LNCaP clone FGC (cell line): ENCODE measurements around the gene C1orf185.
"Not testable (repeated sequence)": the region's sequence is repeated elsewhere in the genome, so short reads cannot be mapped to it uniquely, and the experiment has no call there.

Source experiments
- DNase-seq: peaks from one replicate; pipeline ENCODE4 v3.0.0-alpha.2; 2011; ENCODE audit warnings: low read depth
- H3K4me3 ChIP-seq: 2 replicates; pipeline ENCODE4 v1.5.1; 2011; ENCODE audit warnings: mild to moderate bottlenecking, low read depth, low read length, control low read depth
- TF ChIP-seq, protein P1 (sequence below): IDR thresholded peaks from 2 replicates; pipeline ENCODE4 v1.5.1; 2012; ENCODE audit warnings: mild to moderate bottlenecking; ENCODE audit not compliant: control insufficient read depth, insufficient read depth; ENCODE audit errors: extremely low read depth

Gene C1orf185

DNA sequence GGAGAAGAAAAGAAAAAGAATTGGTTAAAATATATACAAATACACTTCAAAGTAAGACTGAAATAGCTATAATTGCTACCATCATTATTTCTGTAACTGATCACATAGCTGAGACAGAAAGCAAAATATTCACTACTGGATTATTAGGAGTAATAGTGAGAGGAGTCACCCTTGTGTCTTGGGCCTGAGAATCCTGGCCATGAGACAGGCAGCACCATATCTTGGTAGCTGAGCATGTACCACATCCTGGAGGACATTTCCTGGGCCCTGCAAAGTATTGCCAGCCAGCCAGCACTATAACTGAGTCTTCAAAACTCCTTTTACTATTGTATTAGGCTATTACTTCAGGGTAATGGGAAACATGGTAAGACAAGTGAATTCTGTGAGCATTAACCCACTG, 63.5 kb downstream of the C1orf185 start:
- no peak overlapping the region for H3K4me3 ChIP-seq
- DNase-seq = no peak
- TF ChIP-seq, protein P1, sequence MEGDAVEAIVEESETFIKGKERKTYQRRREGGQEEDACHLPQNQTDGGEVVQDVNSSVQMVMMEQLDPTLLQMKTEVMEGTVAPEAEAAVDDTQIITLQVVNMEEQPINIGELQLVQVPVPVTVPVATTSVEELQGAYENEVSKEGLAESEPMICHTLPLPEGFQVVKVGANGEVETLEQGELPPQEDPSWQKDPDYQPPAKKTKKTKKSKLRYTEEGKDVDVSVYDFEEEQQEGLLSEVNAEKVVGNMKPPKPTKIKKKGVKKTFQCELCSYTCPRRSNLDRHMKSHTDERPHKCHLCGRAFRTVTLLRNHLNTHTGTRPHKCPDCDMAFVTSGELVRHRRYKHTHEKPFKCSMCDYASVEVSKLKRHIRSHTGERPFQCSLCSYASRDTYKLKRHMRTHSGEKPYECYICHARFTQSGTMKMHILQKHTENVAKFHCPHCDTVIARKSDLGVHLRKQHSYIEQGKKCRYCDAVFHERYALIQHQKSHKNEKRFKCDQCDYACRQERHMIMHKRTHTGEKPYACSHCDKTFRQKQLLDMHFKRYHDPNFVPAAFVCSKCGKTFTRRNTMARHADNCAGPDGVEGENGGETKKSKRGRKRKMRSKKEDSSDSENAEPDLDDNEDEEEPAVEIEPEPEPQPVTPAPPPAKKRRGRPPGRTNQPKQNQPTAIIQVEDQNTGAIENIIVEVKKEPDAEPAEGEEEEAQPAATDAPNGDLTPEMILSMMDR = no peak

DNA sequence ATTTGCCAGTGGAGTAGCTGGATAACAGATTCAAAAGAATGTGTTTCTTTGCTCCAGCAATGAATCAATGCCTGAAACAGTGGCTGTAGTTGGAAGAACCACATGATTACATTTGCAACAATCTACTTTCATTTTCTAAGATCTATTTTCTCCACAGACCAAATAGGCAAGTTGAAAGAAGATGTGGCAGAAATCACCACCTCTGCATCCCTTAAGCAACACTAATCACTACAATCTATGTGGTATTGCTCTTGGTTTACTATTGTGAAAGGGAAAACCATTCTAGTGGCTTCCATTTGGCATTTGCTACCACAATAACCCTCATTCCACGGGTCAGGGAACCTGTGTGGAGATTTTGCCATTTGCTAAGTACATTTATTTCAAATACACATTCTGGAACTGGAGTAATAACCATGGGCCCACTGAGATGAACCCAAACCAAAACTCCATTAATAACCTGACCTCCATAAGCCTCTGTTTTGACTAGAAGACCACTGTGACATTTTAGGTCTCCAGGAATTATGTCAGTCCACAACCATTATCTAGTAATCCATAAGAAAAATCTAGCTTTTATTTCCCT, 66.3 kb downstream of the C1orf185 start:
- no peak for DNase-seq
- TF ChIP-seq, protein P1 = no peak
- H3K4me3 ChIP-seq = no peak overlapping the region

DNA sequence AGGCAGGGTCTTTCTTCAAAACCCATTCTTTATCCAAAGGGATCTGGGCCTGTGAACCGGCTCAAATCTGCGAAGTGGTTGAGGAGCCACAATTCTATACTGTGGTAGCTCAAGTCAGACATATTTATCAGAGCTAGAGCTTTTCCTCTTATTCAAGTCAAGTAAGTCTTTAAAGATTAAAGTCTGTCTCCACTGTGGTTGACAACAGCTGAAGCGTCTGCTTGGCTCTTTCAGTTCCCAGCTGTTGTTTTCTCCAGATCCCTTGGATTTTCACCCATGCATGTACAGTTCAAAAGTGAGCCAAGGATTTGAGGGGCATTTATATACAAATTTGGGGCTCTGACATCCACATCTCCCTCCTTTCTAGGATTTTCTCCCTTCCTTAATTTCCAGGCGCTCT, 66.9 kb downstream of the C1orf185 start:
- H3K4me3 ChIP-seq = no peak overlapping the region
- TF ChIP-seq, protein P1 = no peak
- no peak for DNase-seq

DNA sequence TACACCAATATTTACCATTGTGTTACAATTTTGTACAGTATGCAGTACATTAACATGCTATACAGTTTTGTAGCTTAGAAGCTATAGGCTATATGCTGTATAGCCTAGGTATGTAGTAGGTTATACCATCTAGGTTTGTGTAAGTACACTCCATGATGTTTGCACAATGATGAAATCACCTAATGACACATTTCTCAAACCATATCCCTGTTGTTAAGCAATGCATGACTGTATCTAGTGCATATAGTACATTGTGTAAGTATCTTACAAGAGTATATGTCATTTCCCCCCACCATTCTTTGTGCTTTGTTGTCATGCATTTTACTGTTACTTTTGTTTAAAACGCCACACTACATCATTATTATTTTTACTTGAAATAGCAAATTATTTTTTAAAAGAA, 68.3 kb downstream of the C1orf185 start:
- TF ChIP-seq, protein P1 = no peak
- peak; percentile 10 for DNase-seq
- H3K4me3 ChIP-seq = no peak overlapping the region

DNA sequence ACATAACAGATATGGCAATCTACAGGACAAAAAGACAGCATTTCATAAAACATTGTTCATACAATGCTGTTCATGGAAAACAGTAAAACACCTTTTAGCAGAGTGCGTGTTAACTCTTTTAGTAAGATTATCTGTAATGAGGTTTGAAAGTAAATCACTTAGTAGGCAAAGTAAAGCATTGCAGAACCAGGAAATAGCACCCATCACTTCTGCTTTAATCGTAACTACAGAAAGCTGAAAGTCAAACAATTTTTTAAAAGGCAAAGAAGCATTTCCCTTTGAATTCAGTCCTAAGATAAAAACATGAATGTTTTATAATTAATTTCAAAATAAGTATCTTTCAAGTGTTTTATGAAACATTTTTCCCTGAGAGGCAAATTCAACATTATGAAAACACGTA, 70.8 kb downstream of the C1orf185 start:
- H3K4me3 ChIP-seq = no peak overlapping the region
- no peak for DNase-seq
- TF ChIP-seq, protein P1 = no peak

DNA sequence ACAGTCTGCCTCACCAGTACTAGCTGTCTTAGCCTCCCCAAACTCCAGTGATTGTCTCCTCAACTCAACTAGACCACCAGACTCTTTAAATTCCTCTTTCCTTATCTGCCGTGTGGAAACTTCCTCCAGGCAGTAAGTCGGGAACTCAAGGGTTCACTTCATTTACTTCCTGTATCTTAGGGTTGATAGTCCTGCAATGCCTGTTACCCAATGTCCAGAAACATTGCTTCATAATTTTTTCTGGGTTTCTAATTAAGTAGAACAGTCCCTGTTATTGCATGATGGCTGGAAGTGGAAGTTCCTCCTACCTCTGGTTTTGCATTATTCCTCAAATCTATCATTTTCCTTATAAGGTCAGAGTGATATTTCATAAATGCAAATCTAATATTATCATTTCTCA, 73.2 kb downstream of the C1orf185 start:
- no peak overlapping the region for H3K4me3 ChIP-seq
- no peak for DNase-seq
- TF ChIP-seq, protein P1 = no peak

DNA sequence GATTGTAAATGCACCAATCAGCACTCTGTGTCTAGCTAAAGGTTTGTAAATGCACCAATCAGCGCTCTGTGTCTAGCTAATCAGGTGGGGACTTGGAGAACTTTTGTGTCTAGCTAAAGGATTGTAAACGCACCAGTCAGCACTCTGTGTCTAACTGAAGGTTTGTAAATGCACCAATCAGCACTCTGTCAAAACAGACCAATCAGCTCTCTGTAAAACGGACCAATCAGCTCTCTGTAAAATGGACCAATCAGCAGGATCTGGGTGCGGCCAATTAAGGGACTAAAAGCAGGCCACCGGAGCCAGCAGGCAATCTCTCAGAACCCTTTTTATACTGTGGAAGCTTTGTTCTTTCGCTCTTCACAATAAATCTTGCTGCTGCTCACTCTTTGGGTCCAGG, 76.0 kb downstream of the C1orf185 start:
- not testable (repeated sequence) for H3K4me3 ChIP-seq, DNase-seq
